ENCODE data around the gene MAGI1.

- no peak for TF ChIP-seq CTCF (conservative IDR thresholded peaks at IDR 0.05; ENCODE audit: low read length)
- no peak for TF ChIP-seq EZH2phosphoT487 (IDR thresholded peaks at IDR 0.05; ENCODE audit: borderline replicate concordance)
Measured at GRCh38 chr3:65729555-65729954, 309.2 kb downstream of the MAGI1 start.

All from Loucy (cell line).